DMS153 (cell line): ENCODE results near the gene POFUT1.

Experiments
- DNase-seq: peaks from one replicate; lab custom pipeline; 2025; lab: John Stamatoyannopoulos, UW

POFUT1 gene

DNA sequence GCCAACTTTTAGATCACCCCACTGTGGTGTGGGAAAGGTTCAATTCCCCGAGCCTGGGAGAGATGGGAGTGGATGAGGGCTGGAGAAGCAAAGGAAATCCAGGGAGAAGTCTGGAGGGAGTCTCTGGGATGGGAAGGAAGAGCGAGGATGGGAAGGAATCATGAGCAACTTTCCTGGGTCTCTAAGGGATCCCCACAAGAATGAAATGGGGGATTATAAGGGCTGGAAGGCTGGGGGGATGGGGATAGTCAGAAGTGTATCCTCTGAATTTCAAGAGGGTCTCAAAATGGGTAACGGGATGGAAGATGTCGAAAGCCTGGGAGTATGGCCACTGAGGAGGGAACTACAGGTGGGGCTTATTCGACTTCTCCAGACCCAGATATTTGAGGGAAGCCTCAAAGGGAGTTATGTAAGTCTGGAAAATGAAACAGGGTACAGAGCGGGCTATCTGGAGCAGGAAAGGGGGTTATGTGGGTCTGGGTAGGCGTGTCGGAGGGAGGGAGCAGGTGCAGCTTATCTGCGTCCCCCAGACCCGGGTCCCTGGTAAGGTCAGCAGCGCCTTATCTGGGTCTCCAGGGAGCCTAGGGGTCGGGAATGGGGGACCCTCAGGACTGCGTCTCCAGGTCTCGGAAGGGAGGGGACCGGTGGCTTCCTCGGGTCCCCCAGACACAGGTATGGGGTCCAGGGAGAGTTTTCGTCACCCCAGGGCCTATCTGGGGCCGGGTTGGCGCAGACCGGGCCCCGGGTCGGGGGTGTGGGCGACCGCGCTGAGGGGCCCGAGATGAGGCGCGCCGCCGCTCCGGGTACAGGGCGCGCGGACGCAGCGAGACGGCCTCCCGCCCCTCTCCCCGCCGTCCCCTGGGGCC lies 687 bp upstream of the POFUT1 start:
- DNase-seq, result no peak

DNA sequence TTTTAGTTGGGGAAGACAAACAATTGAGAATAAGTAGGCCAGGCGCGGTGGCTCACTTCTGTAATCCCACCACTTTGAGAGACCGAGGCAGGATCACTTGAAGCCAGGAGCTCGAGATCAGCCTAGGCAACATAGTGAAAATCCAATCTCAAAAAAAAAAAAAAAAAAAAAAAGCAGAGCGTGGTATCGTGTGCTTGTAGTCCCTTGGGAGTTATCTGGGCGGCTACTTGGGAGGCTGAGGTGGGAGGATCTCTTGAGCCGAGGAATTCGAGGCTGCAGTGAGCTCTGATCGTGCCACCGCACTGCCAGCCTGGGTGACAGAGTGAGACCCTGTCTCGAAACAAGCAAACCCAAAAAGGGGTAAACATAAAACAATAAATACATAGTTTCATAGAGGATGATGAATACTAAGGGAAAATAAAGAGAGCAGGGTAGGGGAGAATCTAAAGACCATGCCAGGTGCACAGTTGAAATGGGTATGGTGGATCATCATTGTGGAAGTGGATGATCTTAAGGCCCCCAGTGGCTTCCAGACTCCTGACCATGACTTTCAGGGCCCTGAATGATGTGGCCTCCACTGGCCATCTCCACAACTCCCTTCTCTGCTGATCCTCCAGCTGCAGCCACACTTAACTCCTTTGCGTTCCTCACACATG lies 947 bp downstream of the POFUT1 start:
- no peak for DNase-seq

DNA sequence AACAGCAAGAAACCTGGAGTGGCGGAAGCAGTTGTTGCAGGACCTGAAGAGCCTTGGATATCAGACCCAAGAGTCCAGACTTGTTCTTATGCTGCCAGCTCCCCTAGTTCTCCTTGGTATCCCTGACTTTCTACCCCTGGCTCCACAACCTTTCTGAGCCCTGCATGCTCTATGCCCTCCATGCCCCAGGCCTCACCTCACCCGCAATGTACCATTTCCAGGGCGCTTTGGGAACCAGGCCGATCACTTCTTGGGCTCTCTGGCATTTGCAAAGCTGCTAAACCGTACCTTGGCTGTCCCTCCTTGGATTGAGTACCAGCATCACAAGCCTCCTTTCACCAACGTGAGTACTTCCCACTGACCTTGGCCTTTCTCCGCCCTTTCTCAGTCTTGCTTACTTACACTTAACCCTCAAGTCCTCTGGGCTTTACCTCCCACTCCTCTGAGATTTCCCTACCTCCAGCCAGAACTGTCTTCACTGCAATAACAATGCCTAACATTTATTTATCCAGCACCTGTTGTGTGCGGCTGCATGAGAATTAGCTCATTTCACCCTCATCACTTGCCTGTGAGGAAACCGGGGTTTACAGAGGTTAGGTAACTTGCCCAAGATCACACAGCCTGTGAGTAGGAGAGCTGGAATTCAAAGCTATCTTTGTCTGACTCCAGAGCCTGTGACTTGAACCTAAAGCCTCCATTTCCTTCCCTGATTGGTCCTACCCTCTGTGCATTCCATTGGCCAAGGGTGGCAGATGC lies 2.3 kb downstream of the POFUT1 start:
- DNase-seq, result no peak

DNA sequence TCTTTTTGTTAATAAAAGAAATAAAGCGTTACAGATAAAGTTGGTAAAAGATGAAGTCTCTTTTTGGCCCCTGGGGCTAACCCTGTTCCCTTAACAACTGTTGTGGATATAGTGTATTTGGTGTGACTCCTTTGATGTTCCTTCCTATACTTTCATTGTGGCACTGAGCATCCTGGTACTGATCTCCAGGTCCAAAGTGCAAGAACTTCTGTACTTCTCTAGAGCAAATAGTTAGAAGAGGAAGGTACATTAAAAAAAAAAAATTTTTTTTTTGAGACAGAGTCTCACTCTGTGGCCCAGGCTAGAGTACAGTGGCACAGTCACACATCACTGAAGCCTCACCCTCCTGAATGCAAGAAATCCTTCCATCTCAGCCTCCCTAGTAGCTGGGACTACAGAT lies 6.2 kb downstream of the POFUT1 start:
- no peak for DNase-seq

DNA sequence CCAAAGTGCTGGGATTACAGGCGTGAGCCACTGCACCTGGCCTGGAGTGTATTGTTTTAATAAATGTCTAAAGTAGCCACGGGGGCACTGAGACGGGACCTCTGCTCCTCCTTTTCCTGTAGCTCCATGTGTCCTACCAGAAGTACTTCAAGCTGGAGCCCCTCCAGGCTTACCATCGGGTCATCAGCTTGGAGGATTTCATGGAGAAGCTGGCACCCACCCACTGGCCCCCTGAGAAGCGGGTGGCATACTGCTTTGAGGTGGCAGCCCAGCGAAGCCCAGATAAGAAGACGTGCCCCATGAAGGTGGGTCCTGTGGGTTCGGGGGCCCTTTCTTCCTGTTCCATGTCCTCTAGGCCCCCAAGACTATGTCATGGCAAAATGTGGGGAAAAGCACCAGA lies 7.5 kb downstream of the POFUT1 start:
- DNase-seq, result no peak

DNA sequence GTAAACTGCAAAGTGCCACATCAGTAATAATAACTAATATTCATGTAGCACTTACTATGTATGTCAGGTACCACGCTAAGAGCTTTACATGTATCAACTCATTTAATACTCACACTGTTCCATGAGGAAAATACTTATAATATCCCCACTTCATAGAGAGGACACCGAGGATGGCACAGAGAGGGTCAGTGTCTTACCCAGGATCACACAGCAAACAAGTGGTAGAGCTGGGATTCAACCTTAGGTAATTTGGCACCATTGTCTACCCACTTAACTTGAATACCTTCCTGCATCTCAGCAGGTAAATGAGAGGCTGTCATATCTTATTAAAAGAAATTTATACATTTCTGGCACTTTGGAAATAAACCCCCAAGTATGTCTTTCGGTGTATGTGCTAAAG lies 8.0 kb downstream of the POFUT1 start:
- DNase-seq, result no peak

DNA sequence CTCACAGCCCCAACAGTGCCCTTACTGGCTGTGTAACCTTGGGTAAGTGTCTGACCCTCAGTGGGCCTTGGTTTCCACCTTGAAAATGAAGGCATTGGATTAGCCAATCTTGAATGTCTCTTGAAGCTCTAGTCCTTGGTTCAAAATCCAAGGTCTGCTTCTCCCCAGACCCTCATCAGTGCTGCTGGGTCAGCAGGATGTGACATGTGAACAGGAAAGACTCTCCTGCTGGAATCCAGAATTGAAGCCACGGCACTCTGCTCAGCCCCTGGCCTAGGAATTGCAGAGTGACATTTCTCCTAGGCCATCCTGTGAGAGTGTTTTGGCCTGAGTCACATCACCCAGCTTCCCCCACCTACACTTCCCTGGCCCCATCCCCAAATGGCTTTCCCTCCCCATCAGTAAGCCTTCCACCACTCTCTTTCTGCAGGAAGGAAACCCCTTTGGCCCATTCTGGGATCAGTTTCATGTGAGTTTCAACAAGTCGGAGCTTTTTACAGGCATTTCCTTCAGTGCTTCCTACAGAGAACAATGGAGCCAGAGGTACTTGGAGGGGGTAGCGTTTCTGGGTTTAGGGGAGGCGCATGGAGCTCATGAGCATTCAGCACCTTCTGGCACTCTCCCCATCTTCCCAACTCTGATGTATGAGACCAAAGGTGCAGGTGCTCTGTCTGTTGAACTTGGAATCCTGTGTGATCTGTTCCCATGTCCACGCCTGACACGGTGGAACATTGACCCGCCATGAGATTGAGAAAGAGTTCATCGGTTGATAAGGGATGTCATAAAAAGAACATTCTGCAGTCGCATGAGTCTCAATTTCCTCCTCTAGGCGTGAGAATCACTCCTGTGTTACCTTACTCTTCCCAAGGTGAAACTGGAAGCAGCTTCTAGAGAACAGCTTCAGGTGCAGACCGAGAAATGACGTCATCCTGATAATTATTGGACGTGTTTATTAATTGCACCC lies 8.8 kb downstream of the POFUT1 start:
- DNase-seq, result no peak

DNA sequence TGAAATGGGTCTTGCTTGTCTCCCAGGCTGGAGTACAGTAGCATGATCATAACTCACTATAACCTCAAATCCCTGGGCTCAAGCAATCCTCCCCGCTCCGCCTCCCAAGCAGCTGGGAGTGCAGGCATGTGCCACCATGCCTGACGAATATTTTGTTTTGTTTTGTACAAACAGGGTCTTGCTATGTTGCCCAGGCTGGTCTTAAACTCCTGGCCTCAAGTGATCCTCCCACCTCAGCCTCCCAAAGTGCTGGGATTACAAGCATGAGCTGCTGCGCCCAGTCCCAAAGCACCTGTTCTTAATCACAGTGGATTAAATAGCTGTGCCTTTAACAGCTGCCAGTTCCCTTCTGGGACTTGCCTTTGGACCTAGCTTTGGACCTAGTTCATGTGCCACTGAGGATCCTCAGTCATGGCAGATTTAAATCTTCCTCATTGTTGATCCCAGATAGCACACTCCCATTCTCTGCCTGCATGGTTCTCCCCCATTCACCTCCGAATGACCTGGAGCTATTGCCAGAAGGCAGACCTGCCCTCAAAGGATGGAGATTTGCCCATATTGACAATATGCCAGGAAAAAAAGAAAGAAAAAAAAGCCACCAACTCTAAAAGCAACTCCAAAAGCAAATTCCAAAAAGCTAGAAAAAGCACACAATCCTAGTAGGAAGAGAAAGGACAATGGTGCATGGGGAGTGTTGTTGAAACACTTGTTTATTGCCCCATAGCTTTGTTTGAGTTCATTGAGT lies 10.6 kb downstream of the POFUT1 start:
- DNase-seq, result no peak

DNA sequence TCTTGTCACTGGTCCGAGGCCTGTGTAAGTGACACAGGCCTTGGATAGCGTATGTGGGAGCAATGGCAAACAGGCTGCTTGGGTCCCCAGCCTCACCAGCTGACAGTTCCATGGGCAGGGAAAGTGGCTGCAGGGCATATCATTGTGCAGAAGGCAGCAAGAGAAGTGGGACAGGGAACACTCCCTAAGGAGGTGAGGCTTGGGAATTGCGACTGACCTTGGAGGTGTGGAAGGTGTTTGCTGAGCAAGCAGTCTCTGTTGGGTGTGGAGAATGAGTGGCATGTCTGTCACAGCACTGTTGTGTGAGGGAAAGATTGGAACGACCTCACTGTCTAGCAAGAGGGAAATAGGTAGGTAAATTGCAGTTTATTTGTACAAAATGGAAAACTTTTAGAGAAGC lies 16.8 kb downstream of the POFUT1 start:
- DNase-seq, result no peak

DNA sequence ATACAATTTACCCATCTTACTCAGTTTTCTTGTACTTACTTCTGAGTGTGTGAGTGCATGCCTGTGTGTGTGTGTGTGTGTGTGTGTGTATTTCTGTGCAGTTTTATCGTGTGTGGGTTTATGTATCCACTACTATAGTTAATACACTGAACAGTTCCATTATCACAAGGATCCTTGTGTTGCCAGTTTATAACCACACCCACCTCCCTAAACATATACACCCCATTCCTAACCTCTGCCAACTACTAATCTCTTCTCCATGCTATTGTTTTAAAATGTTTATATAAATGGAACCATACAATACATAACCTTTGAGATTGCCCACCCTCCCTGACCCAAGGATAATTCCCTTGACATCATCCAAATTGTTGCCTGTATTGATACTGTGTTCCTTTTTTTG lies 18.7 kb downstream of the POFUT1 start:
- no peak for DNase-seq

DNA sequence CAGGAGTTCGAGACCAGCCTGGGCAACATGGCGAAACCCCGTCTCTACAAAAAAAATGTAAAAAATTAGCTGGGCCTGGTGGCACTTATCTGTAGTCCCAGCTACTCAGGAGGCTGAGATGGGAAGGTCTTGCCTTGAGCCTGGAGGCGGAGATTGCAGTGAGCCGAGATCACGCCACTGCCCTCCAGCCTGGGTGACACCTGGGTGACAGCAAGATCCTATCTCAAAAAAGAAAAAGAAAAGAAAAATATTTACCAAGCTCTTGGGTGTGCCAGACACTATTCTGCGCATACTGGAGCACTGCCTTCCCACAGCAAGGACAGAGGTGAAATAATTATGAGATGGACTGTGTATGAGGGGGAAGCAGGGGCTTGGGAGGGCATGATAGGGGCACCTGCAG lies 19.6 kb downstream of the POFUT1 start:
- DNase-seq, result no peak

DNA sequence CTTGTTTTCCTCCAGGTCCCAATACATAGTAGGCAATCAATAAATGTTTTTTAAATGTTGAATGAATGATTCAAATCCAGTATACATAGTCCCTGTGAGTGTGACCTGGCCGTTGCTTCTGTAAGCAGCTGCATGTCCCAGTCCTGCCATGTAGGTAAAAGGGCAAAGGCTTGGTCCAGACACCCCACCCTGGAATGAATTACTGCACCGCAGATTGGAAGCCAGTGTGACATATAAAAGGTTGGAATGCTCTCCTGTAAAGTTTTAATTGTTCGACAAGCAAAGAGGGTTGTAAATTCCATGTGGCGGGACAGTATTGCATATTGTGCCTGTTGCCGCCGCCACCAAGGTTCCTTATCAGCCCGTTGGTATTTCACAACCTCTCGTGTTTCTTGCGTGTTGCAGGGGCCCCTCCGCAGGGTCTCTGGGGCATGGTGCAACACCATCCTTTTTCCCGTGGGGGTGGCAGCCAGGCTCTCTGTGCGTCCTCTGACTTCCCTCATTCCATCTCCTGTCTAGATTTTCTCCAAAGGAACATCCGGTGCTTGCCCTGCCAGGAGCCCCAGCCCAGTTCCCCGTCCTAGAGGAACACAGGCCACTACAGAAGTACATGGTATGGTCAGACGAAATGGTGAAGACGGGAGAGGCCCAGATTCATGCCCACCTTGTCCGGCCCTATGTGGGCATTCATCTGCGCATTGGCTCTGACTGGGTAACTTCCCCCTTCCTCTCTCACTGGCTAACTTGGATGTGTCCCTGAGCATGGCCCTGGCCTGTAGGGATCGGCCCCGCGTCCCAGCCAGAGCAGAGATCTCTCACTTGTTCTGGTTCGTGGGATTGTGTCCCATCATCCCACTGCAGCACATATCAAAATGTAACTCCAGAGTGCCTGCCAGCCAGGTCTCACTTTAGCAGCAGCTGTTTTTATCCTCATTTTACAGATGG lies 20.3 kb downstream of the POFUT1 start:
- DNase-seq, result no peak

DNA sequence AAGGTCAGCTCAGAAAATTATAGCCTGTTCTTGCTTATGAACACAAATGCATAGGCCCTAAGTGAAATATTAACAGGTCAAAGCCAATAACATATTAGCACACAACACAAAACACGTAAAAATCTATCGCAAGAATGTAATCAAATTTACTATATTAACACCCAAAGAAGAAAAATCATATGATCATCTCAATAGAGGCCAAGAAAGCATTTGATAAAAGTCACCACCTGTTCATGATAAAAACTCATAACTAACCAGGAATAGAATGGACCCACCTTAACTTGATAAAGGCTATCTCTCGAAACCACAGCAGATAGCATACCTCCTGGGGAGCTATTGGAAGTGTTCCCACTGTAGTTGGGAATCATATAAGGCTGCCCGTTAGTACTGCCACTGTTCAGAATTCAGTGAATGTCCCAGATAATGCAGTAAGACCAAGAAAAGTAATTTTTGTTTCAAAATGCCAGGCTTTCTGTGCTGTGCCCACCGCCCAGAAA lies 21.6 kb downstream of the POFUT1 start:
- no peak for DNase-seq

DNA sequence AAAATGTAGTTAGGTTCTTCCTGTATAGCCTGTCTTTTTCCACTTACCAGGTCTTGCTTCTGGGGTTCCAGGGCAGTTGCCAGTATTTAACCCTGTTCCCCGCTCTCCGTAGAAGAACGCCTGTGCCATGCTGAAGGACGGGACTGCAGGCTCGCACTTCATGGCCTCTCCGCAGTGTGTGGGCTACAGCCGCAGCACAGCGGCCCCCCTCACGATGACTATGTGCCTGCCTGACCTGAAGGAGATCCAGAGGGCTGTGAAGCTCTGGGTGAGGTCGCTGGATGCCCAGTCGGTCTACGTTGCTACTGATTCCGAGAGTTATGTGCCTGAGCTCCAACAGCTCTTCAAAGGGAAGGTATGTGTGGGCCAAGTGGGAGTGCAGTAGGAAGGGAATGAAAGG lies 23.0 kb downstream of the POFUT1 start:
- no peak for DNase-seq

DNA sequence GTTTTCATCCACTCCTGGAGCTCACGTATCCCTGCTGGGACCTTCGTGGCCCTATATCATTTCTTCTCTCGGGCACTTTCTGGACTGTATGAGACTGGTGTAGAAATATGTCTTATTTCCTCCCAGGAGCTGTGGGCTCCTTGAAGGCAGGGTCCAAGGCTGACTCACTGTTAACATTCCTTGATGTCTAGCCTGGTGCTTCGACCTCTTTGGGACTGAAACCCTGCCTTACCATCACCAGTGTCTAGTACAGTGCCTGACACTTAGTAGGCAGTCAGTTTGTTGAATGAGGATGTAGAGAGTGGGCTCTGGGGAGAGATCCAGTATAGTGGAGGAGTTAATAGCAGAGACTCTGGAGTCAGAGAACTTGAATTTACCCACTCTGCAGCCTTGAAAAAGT lies 23.6 kb downstream of the POFUT1 start:
- DNase-seq, result no peak

DNA sequence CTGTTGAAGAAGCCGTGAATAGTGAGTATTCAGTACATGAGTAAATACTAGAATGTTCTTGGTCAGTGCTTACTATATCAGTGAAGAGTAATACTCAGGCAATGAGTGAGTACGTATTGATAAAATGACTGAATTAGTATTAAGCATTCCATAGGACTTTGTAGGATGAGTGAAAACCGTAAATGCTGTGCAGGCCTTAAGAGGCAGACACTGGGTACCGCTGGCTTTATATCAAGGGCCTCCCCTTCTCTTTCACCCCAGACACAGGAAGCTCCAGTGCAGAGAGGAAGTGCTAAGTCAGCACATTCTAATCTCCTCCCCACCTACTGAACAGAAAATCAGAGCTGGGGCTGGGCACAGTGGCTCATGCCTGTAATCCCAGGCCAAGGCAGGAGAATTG lies 24.2 kb downstream of the POFUT1 start:
- no peak for DNase-seq

DNA sequence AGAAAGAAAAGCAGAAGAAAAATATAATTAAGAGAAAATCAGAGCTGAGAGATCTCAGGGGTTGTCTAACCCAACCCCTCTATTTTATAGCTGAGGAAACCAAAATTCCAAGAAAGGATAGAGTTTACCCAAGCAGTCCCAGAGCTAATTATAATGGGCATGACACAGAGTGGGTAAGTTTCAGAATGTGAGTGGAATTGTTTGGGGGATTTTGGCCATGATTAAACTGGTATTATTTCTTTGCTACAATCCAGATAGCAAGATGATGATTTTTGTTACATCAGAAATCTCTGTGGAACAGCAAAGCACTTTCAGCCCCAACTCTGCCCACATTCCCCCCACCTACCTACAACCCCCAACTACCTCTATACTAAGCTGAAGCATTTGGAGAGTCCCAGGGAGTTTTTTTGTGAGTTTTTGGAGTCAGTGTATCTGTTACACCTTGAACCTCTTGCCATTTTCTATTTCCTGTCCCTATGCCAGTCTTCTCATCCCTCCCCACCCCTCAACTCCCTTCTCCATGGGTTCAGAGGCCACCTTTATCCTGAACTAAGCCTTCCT lies 24.7 kb downstream of the POFUT1 start:
- DNase-seq, result no peak

DNA sequence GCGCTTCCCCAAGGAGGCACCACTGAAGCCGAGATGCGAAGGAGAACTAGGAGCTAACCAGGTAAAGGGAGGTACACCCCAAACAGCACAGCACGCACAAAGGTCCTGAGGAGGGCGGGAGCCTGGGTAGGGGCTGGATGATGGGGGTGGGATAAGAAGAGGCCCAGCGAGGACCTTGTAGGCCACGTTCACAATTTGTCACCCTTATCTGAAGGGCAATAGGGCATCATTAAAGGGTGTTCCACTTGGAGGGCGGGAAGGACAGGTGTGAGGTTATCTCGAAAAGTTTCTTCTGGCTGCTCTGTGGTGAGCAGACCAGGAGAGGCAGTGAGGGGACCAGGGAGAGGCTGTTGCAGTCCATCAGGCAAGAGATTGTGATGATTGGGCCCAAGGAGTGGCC lies 25.6 kb downstream of the POFUT1 start:
- no peak for DNase-seq

DNA sequence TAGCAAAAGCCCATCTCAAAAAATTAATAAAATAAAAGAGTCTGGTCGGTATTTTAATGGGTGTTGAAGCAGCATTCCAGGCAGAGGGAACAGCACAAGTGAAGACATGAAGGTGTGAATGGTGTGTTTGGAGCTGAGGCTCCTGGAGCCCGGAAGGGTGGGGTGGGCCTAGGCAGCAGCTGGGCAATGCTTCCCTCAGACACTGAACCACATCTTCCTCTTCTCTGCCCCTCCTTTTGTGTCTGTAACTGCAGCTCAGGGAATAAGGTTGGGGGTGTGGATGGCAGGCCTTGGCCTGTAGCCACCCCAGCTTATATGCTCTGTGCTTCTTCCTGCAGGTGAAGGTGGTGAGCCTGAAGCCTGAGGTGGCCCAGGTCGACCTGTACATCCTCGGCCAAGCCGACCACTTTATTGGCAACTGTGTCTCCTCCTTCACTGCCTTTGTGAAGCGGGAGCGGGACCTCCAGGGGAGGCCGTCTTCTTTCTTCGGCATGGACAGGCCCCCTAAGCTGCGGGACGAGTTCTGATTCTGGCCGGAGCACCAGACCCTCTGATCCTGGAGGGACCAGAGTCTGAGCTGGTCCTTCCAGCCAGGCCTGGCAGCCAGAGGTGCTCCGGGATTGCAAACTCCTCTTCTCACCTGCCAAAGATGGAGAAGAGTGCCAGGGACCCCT lies 26.6 kb downstream of the POFUT1 start:
- no peak for DNase-seq
